Nephron (organoid): ENCODE data around the gene RICTOR.

ENCODE experiments used
- H3K27ac Mint-ChIP-seq, 3 experiments: 2 replicates each; pipeline ENCODE4 v1.8.0; 2020; ENCODE audit warnings: mixed read lengths in 3 of 3, mild to moderate bottlenecking in 2 of 3, moderate library complexity in 1 of 3
- H3K27me3 Mint-ChIP-seq: 2 replicates; pipeline ENCODE4 v1.8.0; 2021; ENCODE audit warnings: low read depth, mild to moderate bottlenecking, moderate library complexity, mixed read lengths
- H3K36me3 Mint-ChIP-seq: 2 replicates; pipeline ENCODE4 v1.8.0; 2020; ENCODE audit warnings: low read depth, mixed read lengths
- H3K4me1 Mint-ChIP-seq: 2 replicates; pipeline ENCODE4 v1.8.0; 2020; ENCODE audit warnings: mixed read lengths
- H3K4me3 Mint-ChIP-seq, 3 experiments: 2 replicates each; pipeline ENCODE4 v1.8.0; 2020; ENCODE audit warnings: mild to moderate bottlenecking in 3 of 3, mixed read lengths in 3 of 3, moderate library complexity in 2 of 3
- H3K9me3 Mint-ChIP-seq: 2 replicates; pipeline ENCODE4 v1.8.0; 2020; ENCODE audit warnings: mixed read lengths
- TF ChIP-seq, protein P1 (sequence below), 3 experiments: fragments of 200-600 bp; sonication (generic); IDR thresholded peaks; one replicate each; pipeline ENCODE4 v1.5.0; 2021; ENCODE audit warnings: antibody characterized with exemption in 3 of 3; ENCODE audit not compliant: unreplicated experiment in 3 of 3

RICTOR gene

DNA sequence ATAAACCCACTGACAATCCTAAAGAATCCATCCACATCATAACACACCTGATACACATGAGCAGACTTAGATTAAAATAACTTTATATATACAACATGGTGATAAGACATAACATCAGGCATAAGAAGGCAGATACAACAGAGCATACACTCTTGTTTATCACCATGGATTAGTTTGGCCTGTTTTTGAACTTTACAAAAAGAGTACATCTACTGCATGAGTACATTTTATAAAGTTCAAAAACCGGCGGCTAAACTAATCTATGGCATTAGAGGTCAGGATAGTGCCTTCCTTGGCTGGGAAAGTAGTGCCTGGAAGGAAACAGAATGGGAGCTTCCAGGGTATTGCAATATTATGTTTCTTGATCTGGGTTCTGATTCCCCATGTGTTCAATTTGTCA, 15.1 kb downstream of the RICTOR start:
- peaks cover 31% of the 10 kb centered on the region for H3K4me1 Mint-ChIP-seq
- peaks cover 7% of the 10 kb centered on the region for H3K36me3 Mint-ChIP-seq
- no peak overlapping the region for H3K4me3 Mint-ChIP-seq
- no peaks in the 10 kb centered on the region for H3K27me3 Mint-ChIP-seq
- TF ChIP-seq, protein P1, sequence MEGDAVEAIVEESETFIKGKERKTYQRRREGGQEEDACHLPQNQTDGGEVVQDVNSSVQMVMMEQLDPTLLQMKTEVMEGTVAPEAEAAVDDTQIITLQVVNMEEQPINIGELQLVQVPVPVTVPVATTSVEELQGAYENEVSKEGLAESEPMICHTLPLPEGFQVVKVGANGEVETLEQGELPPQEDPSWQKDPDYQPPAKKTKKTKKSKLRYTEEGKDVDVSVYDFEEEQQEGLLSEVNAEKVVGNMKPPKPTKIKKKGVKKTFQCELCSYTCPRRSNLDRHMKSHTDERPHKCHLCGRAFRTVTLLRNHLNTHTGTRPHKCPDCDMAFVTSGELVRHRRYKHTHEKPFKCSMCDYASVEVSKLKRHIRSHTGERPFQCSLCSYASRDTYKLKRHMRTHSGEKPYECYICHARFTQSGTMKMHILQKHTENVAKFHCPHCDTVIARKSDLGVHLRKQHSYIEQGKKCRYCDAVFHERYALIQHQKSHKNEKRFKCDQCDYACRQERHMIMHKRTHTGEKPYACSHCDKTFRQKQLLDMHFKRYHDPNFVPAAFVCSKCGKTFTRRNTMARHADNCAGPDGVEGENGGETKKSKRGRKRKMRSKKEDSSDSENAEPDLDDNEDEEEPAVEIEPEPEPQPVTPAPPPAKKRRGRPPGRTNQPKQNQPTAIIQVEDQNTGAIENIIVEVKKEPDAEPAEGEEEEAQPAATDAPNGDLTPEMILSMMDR (IDR thresholded peaks at IDR 0.05; ENCODE audit: unreplicated experiment in 3 of 3) = no peak
- no peaks in the 10 kb centered on the region for H3K9me3 Mint-ChIP-seq
- no peak overlapping the region for H3K27ac Mint-ChIP-seq

DNA sequence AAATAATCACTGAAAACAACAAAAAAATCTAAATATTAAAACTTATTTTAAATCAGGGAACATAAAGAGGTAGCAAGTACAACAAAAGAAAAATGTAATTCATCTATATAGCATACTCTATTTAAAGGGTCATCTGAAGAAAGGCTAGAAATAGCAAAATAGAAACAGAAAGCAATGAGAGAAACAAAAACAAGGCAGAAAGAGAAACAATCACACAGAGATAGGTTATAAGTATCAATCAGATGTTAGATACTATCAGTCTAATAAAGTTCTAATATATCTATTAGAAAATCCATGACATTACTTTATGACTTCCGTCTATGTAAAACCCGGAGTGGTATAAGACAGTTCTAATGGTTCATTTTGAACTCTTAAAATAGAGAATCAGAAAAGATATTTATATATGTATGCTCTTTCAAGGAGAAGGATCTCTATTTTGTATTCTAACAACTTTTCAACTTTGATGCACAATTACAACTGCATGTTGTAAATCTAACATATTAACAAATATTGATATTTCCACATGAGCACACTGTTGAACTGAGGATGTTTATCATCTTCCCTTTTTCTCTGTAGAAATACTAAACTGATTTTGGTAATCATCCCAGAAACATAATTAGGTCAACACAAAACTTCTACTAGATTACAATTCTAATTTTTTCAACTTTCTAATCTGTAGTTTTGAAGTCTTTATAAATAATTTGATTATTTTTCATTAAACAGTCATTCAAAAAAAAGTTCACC, 15.8 kb downstream of the RICTOR start:
- TF ChIP-seq, protein P1 (IDR thresholded peaks at IDR 0.05; ENCODE audit: unreplicated experiment in 3 of 3) = no peak
- Mint-ChIP-seq H3K27ac (no peak overlapping the region), H3K4me3 (no peak overlapping the region), H3K27me3 (no peaks in the 10 kb centered on the region), H3K36me3 (peaks cover 7% of the 10 kb centered on the region), H3K9me3 (no peaks in the 10 kb centered on the region), H3K4me1 (peaks cover 28% of the 10 kb centered on the region)

DNA sequence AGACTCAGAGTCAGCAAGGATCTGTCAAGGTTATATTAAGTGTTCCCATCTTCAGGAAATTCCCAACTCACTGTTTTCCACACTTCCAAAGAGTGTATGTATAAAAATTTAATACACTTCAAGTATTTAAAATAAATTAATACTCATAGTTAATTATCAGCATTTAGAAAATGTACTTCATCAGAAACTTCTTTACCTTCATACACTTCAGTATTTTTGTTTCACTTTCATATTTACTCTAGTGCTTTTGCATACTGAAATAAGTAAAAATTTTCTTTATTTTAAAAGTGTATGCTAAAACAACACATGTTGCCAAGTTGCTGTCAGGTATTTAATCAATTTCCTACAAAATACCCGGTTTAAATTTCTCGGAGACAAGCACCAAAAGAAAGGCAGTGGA, 16.5 kb downstream of the RICTOR start:
- no peak overlapping the region for H3K4me3 Mint-ChIP-seq
- H3K27ac Mint-ChIP-seq = no peak overlapping the region
- peaks cover 7% of the 10 kb centered on the region for H3K36me3 Mint-ChIP-seq
- TF ChIP-seq, protein P1 (IDR thresholded peaks at IDR 0.05; ENCODE audit: unreplicated experiment in 3 of 3) = no peak
- no peaks in the 10 kb centered on the region for H3K9me3 Mint-ChIP-seq
- peaks cover 22% of the 10 kb centered on the region for H3K4me1 Mint-ChIP-seq
- H3K27me3 Mint-ChIP-seq = no peaks in the 10 kb centered on the region

DNA sequence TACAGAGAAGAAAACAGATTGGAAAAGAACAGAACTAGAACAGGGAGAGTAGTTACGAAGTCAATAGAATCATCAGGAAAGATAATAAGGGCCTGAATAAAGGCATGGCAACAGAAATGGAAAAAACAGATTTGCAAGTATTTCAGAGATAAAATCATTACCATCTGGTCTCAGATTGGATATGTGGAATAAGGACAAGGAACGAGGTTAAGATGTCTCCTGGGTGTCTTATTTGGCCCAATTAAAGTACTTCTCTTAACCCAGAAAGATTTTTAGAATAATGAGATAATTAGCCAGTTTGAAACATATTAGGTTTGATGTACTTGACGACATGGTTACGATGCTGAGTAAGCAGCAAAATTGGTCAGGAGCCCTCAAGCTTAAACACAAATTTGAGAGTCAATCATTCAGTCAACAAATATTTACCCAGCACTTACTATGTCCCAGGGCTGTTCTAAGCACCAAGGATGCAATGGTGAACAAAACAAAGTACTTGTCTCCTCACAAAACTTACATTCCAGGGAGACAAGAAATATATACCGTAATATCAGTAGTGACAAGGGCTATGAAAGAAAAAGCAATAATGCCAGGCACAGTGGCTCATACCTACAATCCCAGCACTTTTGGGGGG, 18.3 kb downstream of the RICTOR start:
- Mint-ChIP-seq H3K27me3 (no peaks in the 10 kb centered on the region), H3K36me3 (peaks cover 10% of the 10 kb centered on the region), H3K9me3 (no peaks in the 10 kb centered on the region), H3K4me3 (no peak overlapping the region), H3K4me1 (peaks cover 19% of the 10 kb centered on the region), H3K27ac (no peak overlapping the region)
- TF ChIP-seq, protein P1 (IDR thresholded peaks at IDR 0.05; ENCODE audit: unreplicated experiment in 3 of 3) = no peak

DNA sequence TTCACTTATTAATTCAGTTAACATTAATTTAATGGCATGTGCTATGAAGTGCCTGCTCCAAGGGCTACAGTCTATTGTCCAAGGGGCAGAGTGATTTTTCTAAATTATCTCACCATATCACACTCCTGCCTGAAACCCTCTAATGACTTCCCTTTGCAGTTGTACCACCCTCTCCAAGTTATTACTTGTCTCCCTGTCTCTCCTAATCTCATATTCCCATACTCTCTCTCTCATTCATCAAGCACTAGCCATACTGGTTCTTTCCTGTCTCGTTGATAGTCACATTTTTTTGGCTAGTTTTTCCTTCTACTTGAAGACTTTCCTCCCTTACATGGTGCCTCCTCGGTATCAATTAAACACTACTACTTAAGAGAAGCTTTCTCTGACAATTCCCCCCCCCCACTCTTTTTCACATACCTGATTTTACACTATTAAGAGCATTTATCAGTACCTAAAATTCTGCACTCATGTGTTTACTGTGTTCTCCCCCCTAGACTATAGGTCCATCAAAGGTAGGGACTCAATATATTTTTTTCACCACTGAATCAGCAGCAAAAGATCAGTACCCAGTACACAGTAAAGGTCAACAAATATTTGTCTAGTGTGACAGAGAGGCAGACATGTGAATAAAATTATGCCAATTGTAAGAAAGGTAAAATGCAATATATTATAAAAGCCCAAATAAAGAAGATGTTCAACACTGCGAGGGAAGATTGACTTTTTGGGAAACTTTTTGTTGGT, 19.0 kb downstream of the RICTOR start:
- H3K27ac Mint-ChIP-seq = no peak overlapping the region
- peaks cover 11% of the 10 kb centered on the region for H3K36me3 Mint-ChIP-seq
- peaks cover 14% of the 10 kb centered on the region for H3K4me1 Mint-ChIP-seq
- no peak overlapping the region for H3K4me3 Mint-ChIP-seq
- no peaks in the 10 kb centered on the region for H3K9me3 Mint-ChIP-seq
- no peaks in the 10 kb centered on the region for H3K27me3 Mint-ChIP-seq
- TF ChIP-seq, protein P1 (IDR thresholded peaks at IDR 0.05; ENCODE audit: unreplicated experiment in 3 of 3) = no peak
